EH (cell line): ENCODE results near the gene SFXN1.

Experiments used
- DNase-seq: peaks from one replicate; pipeline ENCODE4 v3.0.0-alpha.2; 2015; ENCODE audit warnings: low read depth

Gene SFXN1

DNA sequence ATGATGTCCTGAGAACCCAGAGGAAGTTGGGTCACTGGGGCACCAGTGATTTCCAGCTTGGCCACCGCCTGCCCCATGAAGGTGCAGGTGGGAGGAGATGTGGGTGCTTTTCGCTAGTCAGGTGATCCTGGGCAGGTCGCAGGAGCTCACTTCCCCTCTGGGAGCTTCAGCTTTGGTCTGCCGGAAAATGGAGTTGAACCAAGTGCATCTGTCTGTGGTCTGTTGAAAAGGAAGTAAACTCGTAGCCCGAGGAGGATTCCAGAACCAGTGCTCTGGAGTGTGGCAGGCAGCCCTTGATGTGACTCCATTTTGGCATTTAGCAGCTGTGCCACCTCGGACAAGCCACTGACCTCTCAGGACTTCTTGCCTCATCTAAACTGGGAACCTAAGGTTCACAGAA is 97.7 kb downstream of the SFXN1 start:
- no peak for DNase-seq

DNA sequence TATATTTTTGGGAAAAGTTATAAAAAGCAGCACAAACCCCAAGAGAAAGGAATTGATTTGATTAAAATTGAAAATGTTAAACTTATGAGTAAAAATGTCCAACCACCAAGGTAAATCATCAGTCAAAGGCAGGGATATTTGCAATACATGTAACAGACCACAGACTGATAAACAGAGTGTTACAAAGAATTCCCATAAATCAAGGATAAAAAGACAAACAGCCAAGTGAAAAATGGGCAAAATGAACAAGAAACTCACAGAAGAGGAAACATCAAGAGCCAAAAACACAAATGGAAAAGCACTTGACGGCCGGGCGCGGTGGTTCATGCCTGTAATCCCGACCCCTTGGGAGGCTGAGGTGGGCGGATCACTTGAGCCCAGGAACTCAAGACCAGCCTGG is 98.2 kb downstream of the SFXN1 start:
- DNase-seq = no peak
